CD4-positive, alpha-beta T cell (primary cell): Measurements from ENCODE around the gene AGBL4. TPM values are rescaled to one million over a fixed set of nuclear protein-coding genes. Genes with fewer than 3 reads are reported as not detected.

Experiments
- ATAC-seq: fragments of 200-7000 bp; cut with Tn5 transposase; one replicate; pipeline ENCODE4 v1.10.0; 2022; ENCODE audit warnings: mild to moderate bottlenecking; ENCODE audit not compliant: poor library complexity
- CTCF ChIA-PET: fragments of 350-600 bp; sonication (Branson Sonifier 250); formaldehyde crosslinking; loops from one replicate; lab custom pipeline; 2021; ENCODE audit warnings: antibody characterized with exemption, inconsistent platforms; lab: Charles Lee
- POLR2A ChIA-PET: fragments of 350-600 bp; sonication (Branson Sonifier 250); formaldehyde crosslinking; loops from one replicate; lab custom pipeline; 2021; ENCODE audit warnings: antibody characterized with exemption, inconsistent platforms; lab: Charles Lee
- DNase-seq, 14 experiments: peaks; one replicate each; pipeline ENCODE4 v3.0.0-alpha.2; 2013 to 2020; ENCODE audit warnings: mixed read lengths in 2 of 14
- H3K27ac ChIP-seq, 2 donors: one replicate each; pipeline versions ENCODE4 v1.5.1 to v1.7.0; 2013; ENCODE audit warnings: low read length in 2 of 2, low read depth in 1 of 2, mild to moderate bottlenecking in 1 of 2
- H3K27me3 ChIP-seq, 2 experiments: 1 replicate in 1 of 2; 2 replicates in 1 of 2; pipeline versions ENCODE4 v1.6.1 to v1.7.0; 2013; ENCODE audit warnings: low read length in 2 of 2, control low read depth in 1 of 2, mild to moderate bottlenecking in 1 of 2, moderate library complexity in 1 of 2; ENCODE audit not compliant: insufficient read depth in 2 of 2, control insufficient read depth in 1 of 2
- H3K36me3 ChIP-seq: one replicate; pipeline ENCODE4 v1.6.1; 2013; ENCODE audit warnings: low read length, control low read depth; ENCODE audit not compliant: insufficient read depth
- H3K4me1 ChIP-seq: one replicate; pipeline ENCODE4 v1.6.1; 2013; ENCODE audit warnings: low read length, control low read depth; ENCODE audit not compliant: insufficient read depth
- H3K4me3 ChIP-seq: one replicate; pipeline ENCODE4 v1.5.1; 2013; ENCODE audit warnings: mild to moderate bottlenecking, low read length, moderate library complexity
- H3K9me3 ChIP-seq, 2 experiments: 1 replicate in 1 of 2; 2 replicates in 1 of 2; pipeline versions ENCODE4 v1.6.1 to v1.7.0; 2013; ENCODE audit warnings: low read length in 2 of 2, mild to moderate bottlenecking in 2 of 2, control low read depth in 1 of 2, moderate library complexity in 1 of 2; ENCODE audit not compliant: control insufficient read depth in 1 of 2, insufficient read depth in 1 of 2
- H3K27ac Mint-ChIP-seq: one replicate; pipeline ENCODE4 v1.8.0; 2020; ENCODE audit warnings: mixed read lengths
- H3K27me3 Mint-ChIP-seq: one replicate; pipeline ENCODE4 v1.8.0; 2021; ENCODE audit warnings: mixed read lengths
- H3K36me3 Mint-ChIP-seq: one replicate; pipeline ENCODE4 v1.8.0; 2021; ENCODE audit warnings: low read depth, mixed read lengths
- H3K4me1 Mint-ChIP-seq: one replicate; pipeline ENCODE4 v1.8.0; 2021; ENCODE audit warnings: low read depth, mixed read lengths
- H3K4me3 Mint-ChIP-seq: one replicate; pipeline ENCODE4 v1.8.0; 2020; ENCODE audit warnings: mild to moderate bottlenecking, mixed read lengths
- H3K9me3 Mint-ChIP-seq: one replicate; pipeline ENCODE4 v1.8.0; 2020; ENCODE audit warnings: mixed read lengths
- intact Hi-C, 2 experiments: fragments of 100-400 bp; cut with DNase I in 1 of 2; cut with micrococcal nuclease in 1 of 2; formaldehyde crosslinking; loops; one replicate each; pipeline versions ENCODE4 v1.15.1 to v1.9.0; 2023 to 2025; cut with DNase I, micrococcal nuclease
- total RNA-seq, 174 experiments: library from RNA in 2 of 174; stranded (reverse) in 2 of 174; gene quantifications; one replicate each; pipeline ENCODE4 v1.2.3 and lab custom pipeline; 2021 to 2026
- TF ChIP-seq, protein P1 (sequence below): fragments of 200-600 bp; IDR thresholded peaks from one replicate; pipeline ENCODE4 v1.8.0; 2022; ENCODE audit warnings: antibody characterized with exemption, mild to moderate bottlenecking

Gene AGBL4
- total RNA-seq, 2 experiments from 2014 or later: 0.11 TPM; not detected in 1

DNA sequence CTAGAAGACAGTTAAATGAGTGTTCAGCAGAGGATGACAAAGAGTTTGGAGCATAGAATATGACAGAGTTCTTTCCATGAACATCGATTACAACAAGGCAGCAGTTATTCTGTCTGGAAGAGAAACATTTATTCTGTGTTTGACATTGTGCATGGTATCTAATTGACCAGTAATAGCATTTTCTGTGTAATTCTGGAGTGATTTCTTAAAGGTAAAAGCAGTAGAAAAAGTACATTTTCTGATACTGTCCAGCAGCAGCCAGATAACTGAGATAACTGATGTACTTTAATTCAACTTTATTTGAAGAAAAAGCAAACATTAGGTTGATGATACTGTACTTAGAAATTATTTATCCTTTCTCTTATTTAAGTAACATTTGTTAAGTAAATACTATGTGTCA lies 497.1 kb downstream of the AGBL4 start:
- DNase-seq: no peak
- CTCF ChIA-PET: no interaction called here
- intact Hi-C loops: no loop called here
- Mint-ChIP-seq H3K27ac (no peak overlapping the region), H3K27me3 (no peaks in the 10 kb centered on the region), H3K9me3 (peaks cover 5% of the 10 kb centered on the region), H3K4me1 (no peaks in the 10 kb centered on the region), H3K4me3 (no peak overlapping the region), H3K36me3 (no peaks in the 10 kb centered on the region)
- Histone ChIP-seq H3K36me3 (no peaks in the 10 kb centered on the region), H3K4me1 (no peaks in the 10 kb centered on the region), H3K9me3 (no peaks in the 10 kb centered on the region), H3K4me3 (no peak overlapping the region), H3K27ac (no peak overlapping the region), H3K27me3 (no peaks in the 10 kb centered on the region)
- TF ChIP-seq, protein P1, sequence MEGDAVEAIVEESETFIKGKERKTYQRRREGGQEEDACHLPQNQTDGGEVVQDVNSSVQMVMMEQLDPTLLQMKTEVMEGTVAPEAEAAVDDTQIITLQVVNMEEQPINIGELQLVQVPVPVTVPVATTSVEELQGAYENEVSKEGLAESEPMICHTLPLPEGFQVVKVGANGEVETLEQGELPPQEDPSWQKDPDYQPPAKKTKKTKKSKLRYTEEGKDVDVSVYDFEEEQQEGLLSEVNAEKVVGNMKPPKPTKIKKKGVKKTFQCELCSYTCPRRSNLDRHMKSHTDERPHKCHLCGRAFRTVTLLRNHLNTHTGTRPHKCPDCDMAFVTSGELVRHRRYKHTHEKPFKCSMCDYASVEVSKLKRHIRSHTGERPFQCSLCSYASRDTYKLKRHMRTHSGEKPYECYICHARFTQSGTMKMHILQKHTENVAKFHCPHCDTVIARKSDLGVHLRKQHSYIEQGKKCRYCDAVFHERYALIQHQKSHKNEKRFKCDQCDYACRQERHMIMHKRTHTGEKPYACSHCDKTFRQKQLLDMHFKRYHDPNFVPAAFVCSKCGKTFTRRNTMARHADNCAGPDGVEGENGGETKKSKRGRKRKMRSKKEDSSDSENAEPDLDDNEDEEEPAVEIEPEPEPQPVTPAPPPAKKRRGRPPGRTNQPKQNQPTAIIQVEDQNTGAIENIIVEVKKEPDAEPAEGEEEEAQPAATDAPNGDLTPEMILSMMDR: no peak
- POLR2A ChIA-PET: no interaction called here
- no peak for ATAC-seq

DNA sequence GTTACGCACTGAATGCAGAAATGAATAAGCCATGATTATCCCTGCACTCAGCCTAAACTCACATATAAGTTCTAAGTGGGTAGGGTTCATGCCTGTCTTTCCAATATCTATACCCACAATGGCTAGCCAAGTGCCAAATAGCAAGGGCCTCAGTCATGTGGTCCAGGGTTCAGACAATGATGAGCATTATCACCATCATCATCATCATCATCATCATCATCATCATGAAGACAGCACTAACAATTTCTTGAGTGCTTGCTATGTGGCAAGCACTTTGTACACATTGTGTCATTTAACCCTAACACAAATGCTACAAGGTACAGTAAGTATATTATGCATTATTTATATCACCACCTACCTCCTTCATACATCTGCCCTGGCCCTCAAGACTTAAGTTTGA lies 500.0 kb downstream of the AGBL4 start:
- POLR2A ChIA-PET: no interaction called here

DNA sequence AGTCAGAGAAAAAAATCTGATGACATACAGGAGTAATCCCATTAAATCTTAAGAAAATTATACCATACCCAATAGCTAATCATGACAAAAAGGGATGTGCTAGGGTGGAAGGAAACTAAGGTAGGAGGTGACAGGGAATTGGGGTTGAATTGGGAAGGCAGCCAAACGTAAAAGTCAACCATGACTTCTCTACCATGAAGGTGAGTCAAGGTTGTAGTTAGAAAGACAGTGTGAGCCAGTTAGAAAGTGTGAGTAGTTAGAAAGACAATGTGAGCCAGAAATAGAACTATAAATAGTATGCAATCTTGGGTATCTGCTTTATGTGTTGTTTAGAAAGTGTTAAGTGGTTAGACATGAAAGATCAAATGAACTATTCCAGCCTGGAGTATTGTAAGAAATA lies 556.8 kb downstream of the AGBL4 start:
- no peak overlapping the region for H3K27ac Mint-ChIP-seq
- no peak overlapping the region for H3K27ac ChIP-seq
- TF ChIP-seq, protein P1: no peak
- no peaks in the 10 kb centered on the region for H3K4me1 ChIP-seq
- no peak overlapping the region for H3K4me3 ChIP-seq
- intact Hi-C loops: no loop called here
- no peaks in the 10 kb centered on the region for H3K27me3 ChIP-seq
- ATAC-seq (no peak), DNase-seq (no peak)
- ChIA-PET POLR2A (no interaction called here), CTCF (no interaction called here)
- peaks cover 3% of the 10 kb centered on the region for H3K9me3 Mint-ChIP-seq
- no peaks in the 10 kb centered on the region for H3K36me3 ChIP-seq
- H3K4me1 Mint-ChIP-seq: no peaks in the 10 kb centered on the region
- no peaks in the 10 kb centered on the region for H3K36me3 Mint-ChIP-seq
- no peaks in the 10 kb centered on the region for H3K9me3 ChIP-seq
- no peak overlapping the region for H3K4me3 Mint-ChIP-seq
- H3K27me3 Mint-ChIP-seq: no peaks in the 10 kb centered on the region

More for the DNA sequence above, 500.0 kb downstream of the AGBL4 start:
- no peaks in the 10 kb centered on the region for H3K36me3 ChIP-seq
- CTCF ChIA-PET: no interaction called here
- no peaks in the 10 kb centered on the region for H3K4me1 ChIP-seq
- intact Hi-C loops: no loop called here
- H3K27ac Mint-ChIP-seq: no peak overlapping the region
- no peak overlapping the region for H3K27ac ChIP-seq
- no peaks in the 10 kb centered on the region for H3K27me3 Mint-ChIP-seq
- TF ChIP-seq, protein P1: no peak
- no peaks in the 10 kb centered on the region for H3K4me1 Mint-ChIP-seq
- H3K27me3 ChIP-seq: no peaks in the 10 kb centered on the region
- H3K4me3 ChIP-seq: no peak overlapping the region
- no peaks in the 10 kb centered on the region for H3K9me3 Mint-ChIP-seq
- DNase-seq: no peak
- H3K36me3 Mint-ChIP-seq: no peaks in the 10 kb centered on the region
- H3K4me3 Mint-ChIP-seq: no peak overlapping the region
- no peaks in the 10 kb centered on the region for H3K9me3 ChIP-seq
- no peak for ATAC-seq
